ENCODE data around the gene SLC17A4. TPM values are rescaled to one million over a fixed set of nuclear protein-coding genes. Genes with fewer than 3 reads are reported as not detected.

Gene SLC17A4
- total RNA-seq, 1 experiment from 2014 or later: not detected

DNA sequence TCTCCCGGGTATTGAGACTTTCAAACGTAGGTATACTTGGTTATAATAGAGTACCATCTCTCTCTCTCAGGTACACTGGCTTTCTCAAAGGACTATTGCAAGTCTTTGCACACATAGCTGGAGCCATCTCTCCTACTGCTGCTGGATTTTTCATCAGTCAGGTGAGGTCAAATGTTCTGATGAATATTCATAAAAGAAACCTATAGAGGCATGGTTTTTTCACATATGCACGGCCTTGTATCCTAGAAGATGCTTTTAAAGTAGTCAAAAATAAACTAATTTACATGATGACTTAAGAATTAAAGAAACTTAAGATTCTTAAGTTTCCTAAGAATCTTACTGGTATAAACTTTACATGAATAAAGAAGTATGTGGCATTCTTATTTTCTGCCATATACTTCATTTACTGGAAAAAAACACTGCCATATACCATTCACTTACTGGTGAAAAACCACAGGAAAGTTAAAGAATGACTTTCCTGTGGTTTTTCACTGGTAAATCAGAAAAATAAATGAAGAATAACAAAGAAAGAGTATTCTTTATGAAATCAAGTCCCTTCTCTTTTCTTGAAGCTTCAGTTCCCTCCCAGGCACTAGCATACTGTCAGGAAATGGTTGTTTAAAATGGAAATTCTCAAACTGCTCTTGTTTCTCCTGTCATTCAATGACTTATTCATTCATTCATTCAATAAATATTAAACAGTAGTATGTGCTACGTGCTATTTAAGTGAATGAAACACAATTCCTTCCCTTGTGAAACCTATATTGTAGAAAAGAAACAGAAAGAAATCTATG is 23.5 kb downstream of the SLC17A4 start:
- no peaks in the 10 kb centered on the region for H3K27me3 Mint-ChIP-seq (ENCODE audit: low read depth)
- no peak overlapping the region for H4K8ac ChIP-seq (replicated peaks; ENCODE audit: insufficient read length, low read depth, low read length)
- H3T11ph ChIP-seq (ENCODE audit: low read length): no peak overlapping the region
- H3K23me2 ChIP-seq (ENCODE audit: insufficient read length, low read depth, low read length, poor library complexity, severe bottlenecking): no peaks in the 10 kb centered on the region
- H2AK5ac ChIP-seq (ENCODE audit: insufficient read length, low read length): no peak overlapping the region
- H4K5ac ChIP-seq (ENCODE audit: insufficient read length, low read depth, low read length): no peak overlapping the region
- no peaks in the 10 kb centered on the region for H3K27me3 ChIP-seq (ENCODE audit: insufficient read depth, low read length)
- no peak overlapping the region for H2BK120ac ChIP-seq (ENCODE audit: low read depth, low read length, poor library complexity, severe bottlenecking)
- no peak overlapping the region for H3K14ac ChIP-seq (ENCODE audit: insufficient read depth, low read length)
- H2BK12ac ChIP-seq (ENCODE audit: insufficient read length, low read depth, low read length): no peak overlapping the region
- H3K9me3 ChIP-seq (ENCODE audit: control insufficient read depth, low read depth, low read length): no peaks in the 10 kb centered on the region
- H3K36me3 Mint-ChIP-seq (ENCODE audit: insufficient read depth in 1 of 3, low read depth in 3 of 3): no peaks in the 10 kb centered on the region
- no peak overlapping the region for H4K91ac ChIP-seq (ENCODE audit: insufficient read length, low read depth, low read length)
- H2BK20ac ChIP-seq (ENCODE audit: low read depth, low read length, poor library complexity, severe bottlenecking): no peak overlapping the region
- H2BK15ac ChIP-seq (ENCODE audit: low read depth, low read length): no peak overlapping the region
- H4K20me1 ChIP-seq (ENCODE audit: control insufficient read depth, insufficient read depth, insufficient read length): no peaks in the 10 kb centered on the region
- H3K56ac ChIP-seq (ENCODE audit: insufficient read length, low read depth, low read length): no peak overlapping the region
- H3K79me2 ChIP-seq (ENCODE audit: insufficient read depth, low read length): no peaks in the 10 kb centered on the region
- H3K18ac ChIP-seq (ENCODE audit: insufficient read length, low read depth, low read length): no peak overlapping the region
- no peak overlapping the region for H3K9ac ChIP-seq (ENCODE audit: extremely low read depth, insufficient read length, low read length)
- no peak overlapping the region for H3K27ac ChIP-seq (ENCODE audit: insufficient read length, low read depth, low read length)
- H2BK5ac ChIP-seq (ENCODE audit: insufficient read length, low read length): no peak overlapping the region
- no peak overlapping the region for H2AFZ ChIP-seq (ENCODE audit: low read length)
- no peak overlapping the region for H3K4me3 Mint-ChIP-seq
- no peaks in the 10 kb centered on the region for H3K9me3 Mint-ChIP-seq
- H3K79me1 ChIP-seq (ENCODE audit: insufficient read depth, low read depth, low read length, poor library complexity, severe bottlenecking): no peaks in the 10 kb centered on the region
- TF ChIP-seq, protein P1, sequence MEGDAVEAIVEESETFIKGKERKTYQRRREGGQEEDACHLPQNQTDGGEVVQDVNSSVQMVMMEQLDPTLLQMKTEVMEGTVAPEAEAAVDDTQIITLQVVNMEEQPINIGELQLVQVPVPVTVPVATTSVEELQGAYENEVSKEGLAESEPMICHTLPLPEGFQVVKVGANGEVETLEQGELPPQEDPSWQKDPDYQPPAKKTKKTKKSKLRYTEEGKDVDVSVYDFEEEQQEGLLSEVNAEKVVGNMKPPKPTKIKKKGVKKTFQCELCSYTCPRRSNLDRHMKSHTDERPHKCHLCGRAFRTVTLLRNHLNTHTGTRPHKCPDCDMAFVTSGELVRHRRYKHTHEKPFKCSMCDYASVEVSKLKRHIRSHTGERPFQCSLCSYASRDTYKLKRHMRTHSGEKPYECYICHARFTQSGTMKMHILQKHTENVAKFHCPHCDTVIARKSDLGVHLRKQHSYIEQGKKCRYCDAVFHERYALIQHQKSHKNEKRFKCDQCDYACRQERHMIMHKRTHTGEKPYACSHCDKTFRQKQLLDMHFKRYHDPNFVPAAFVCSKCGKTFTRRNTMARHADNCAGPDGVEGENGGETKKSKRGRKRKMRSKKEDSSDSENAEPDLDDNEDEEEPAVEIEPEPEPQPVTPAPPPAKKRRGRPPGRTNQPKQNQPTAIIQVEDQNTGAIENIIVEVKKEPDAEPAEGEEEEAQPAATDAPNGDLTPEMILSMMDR (conservative IDR thresholded peaks at IDR 0.05): no peak
- H3K4me2 ChIP-seq (ENCODE audit: insufficient read depth, insufficient read length, low read length): no peak overlapping the region
- no CpG with 5 or more reads among the region's 4 CpGs for WGBS (ENCODE audit: extremely low coverage, insufficient read length, low lambda C conversion rate)
- H3K27ac Mint-ChIP-seq: no peak overlapping the region
- no peak for DNase-seq
- H3K23ac ChIP-seq (ENCODE audit: insufficient read length, low read depth, low read length): no peak overlapping the region
- H3K4me1 Mint-ChIP-seq: peaks cover 3 to 5% of the 10 kb centered on the region in 2 experiments; a peak in 3 of 4 replicates
- H3K4ac ChIP-seq (ENCODE audit: low read depth, low read length): no peak overlapping the region
- no peaks in the 10 kb centered on the region for H3K4me1 ChIP-seq (ENCODE audit: insufficient read depth, low read length)
